SK-N-SH (cell line): ENCODE results near the gene CASP1.
"Not testable (repeated sequence)": the region's sequence is repeated elsewhere in the genome, so short reads cannot be mapped to it uniquely, and the experiment has no call there.

ENCODE experiments used
- CTCF ChIP-seq: fragments of 200-600 bp; sonication (generic); IDR thresholded peaks from 2 replicates; pipeline ENCODE4 v1.6.1; 2017; ENCODE audit warnings: antibody characterized with exemption, mild to moderate bottlenecking, moderate library complexity
- ELF1 ChIP-seq: IDR thresholded peaks from 2 replicates; pipeline ENCODE4 v1.4.0; 2012
- YY1 ChIP-seq: IDR thresholded peaks from 2 replicates; pipeline ENCODE4 v1.4.0; 2012; ENCODE audit warnings: low read depth, mild to moderate bottlenecking

- not testable (repeated sequence) for TF ChIP-seq ELF1, YY1, CTCF
Observed at GRCh38 chr11:105034388-105034787, 556 bp downstream of the CASP1 start.
